LNCAP (cell line): ENCODE data around the gene LAIR2.

Source experiments
- TF ChIP-seq, protein P1 (sequence below): fragments of 450-650 bp; IDR thresholded peaks from 2 replicates; pipeline ENCODE4 v1.5.1; 2017; ENCODE audit warnings: mild to moderate bottlenecking

Gene LAIR2

GRCh38 chr19:54535601-54536000 lies 33.0 kb downstream of the LAIR2 start:
- TF ChIP-seq, protein P1, sequence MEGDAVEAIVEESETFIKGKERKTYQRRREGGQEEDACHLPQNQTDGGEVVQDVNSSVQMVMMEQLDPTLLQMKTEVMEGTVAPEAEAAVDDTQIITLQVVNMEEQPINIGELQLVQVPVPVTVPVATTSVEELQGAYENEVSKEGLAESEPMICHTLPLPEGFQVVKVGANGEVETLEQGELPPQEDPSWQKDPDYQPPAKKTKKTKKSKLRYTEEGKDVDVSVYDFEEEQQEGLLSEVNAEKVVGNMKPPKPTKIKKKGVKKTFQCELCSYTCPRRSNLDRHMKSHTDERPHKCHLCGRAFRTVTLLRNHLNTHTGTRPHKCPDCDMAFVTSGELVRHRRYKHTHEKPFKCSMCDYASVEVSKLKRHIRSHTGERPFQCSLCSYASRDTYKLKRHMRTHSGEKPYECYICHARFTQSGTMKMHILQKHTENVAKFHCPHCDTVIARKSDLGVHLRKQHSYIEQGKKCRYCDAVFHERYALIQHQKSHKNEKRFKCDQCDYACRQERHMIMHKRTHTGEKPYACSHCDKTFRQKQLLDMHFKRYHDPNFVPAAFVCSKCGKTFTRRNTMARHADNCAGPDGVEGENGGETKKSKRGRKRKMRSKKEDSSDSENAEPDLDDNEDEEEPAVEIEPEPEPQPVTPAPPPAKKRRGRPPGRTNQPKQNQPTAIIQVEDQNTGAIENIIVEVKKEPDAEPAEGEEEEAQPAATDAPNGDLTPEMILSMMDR = no peak

DNA sequence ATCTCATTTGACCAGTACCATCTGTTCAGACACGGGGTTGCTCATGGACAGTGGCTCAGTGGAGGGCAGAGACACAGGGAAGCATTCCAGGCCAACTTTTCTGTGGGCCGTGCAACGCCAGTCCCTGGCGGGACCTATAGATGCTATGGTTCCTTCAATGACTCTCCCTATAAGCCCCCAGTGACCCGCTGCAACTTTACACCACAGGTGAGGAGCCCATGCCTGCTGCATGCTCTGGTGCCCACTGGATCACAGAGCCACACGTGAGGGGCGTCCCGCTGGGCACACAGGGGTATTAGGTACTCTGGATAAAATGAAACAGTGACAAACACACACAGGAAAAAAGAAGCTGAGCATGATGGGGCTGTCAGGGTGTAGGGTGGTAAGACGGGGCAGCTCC lies 34.3 kb downstream of the LAIR2 start:
- TF ChIP-seq, protein P1 = no peak

- TF ChIP-seq, protein P1 = no peak
These were observed 39.1 kb downstream of the LAIR2 start for GRCh38 chr19:54541712-54542111.

GRCh38 chr19:54548806-54549205 lies 46.2 kb downstream of the LAIR2 start:
- TF ChIP-seq, protein P1 = no peak

GRCh38 chr19:54549224-54549623 lies 46.6 kb downstream of the LAIR2 start:
- TF ChIP-seq, protein P1 = no peak

- TF ChIP-seq, protein P1 = no peak
These were observed 48.7 kb downstream of the LAIR2 start for GRCh38 chr19:54551293-54551692.

DNA sequence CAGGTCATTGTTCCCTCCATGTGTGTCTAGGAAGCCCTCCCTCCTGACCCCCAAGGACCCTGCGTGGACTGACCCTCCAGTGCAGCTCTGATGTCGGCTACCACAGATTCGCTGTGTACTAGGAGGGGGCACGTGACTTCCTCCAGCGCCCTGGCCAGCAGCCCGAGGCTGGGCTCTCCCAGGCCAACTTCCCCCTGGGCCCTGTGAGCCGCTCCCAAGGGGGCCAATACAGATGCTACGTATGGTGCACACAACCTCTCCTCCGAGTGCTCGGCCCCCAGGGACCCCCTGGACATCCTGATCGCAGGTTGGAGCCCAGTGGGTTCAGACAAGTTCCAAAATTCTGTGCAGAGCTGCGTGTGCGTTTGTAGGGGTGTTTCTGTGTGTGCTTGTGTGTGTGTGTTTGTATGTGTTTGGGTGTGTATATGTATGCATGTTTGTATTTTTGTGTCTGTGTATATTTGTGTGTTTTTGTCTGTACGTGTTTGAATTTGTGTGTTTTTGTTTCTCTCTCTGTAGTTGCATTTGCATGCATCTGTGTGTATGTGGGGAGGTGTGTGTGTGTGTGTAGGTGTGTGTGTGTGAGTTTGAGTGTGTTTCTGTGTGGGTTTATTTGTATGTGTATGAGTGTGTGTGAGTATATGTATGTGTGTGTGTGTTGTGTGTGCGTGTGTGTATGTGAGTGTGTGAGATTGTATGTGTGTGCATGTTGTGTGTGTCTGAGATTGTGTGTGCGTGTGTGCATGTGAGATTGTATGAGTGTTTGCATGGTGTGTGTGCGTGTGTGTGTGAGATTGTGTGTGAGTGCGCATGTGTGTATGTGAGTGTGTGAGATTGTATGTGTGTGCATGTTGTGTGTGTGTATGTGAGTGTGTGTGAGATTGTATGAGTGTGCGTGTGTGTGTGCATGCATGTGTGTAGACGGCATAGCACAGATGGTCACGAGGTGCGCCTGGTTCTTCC lies 49.6 kb downstream of the LAIR2 start:
- TF ChIP-seq, protein P1 = no peak
